AG09319 (cell line): ENCODE results near the gene NDUFS5.

ENCODE experiments used
- DNase-seq: peaks from one replicate; pipeline ENCODE4 v3.0.0-alpha.2; 2010; ENCODE audit warnings: low read depth; ENCODE audit errors: extremely low read depth
- CTCF ChIP-seq: IDR thresholded peaks from 2 replicates; pipeline ENCODE4 v1.5.1; 2011; ENCODE audit warnings: low read depth, mild to moderate bottlenecking, inconsistent platforms, low read length, moderate library complexity

The NDUFS5 gene

GRCh38 chr1:39023140-39023539 lies 3.0 kb upstream of the NDUFS5 start:
- no peak for TF ChIP-seq CTCF

GRCh38 chr1:39026866-39027507 lies 837 bp downstream of the NDUFS5 start:
- no peak for DNase-seq
- TF ChIP-seq CTCF, result no peak

More at GRCh38 chr1:39023140-39023539, 3.0 kb upstream of the NDUFS5 start:
- no peak for DNase-seq

GRCh38 chr1:39034114-39034654 lies 8.0 kb downstream of the NDUFS5 start:
- no peak for DNase-seq
- no peak for TF ChIP-seq CTCF

- no peak for DNase-seq
- TF ChIP-seq CTCF, result no peak
Measured at GRCh38 chr1:39036678-39037077, 10.5 kb downstream of the NDUFS5 start.

GRCh38 chr1:39043513-39043912 lies 17.4 kb downstream of the NDUFS5 start:
- TF ChIP-seq CTCF, result no peak
- no peak for DNase-seq

- TF ChIP-seq CTCF, result no peak
- DNase-seq, result no peak
Measured at GRCh38 chr1:39044762-39045161, 18.6 kb downstream of the NDUFS5 start.

- DNase-seq, result no peak
- no peak for TF ChIP-seq CTCF
Measured at GRCh38 chr1:39045231-39045630, 19.1 kb downstream of the NDUFS5 start.
